NT2/D1 (cell line): ENCODE data around the gene AGPS.

Experiments
- YY1 ChIP-seq: IDR thresholded peaks from 2 replicates; pipeline ENCODE4 v1.6.1; 2011; ENCODE audit not compliant: insufficient read length, insufficient read depth
- ZNF274 ChIP-seq: IDR thresholded peaks from 2 replicates; pipeline ENCODE4 v1.6.1; 2011; ENCODE audit warnings: mild to moderate bottlenecking, low read depth, low read length

GRCh38 chr2:177399376-177399775, 6.8 kb downstream of the AGPS start:
- TF ChIP-seq ZNF274 = no peak
- no peak for TF ChIP-seq YY1
